Stimulated activated CD4-positive, alpha-beta T cell treated with anti-CD3 and anti-CD28 coated beads, Interleukin-4, amount 100 ng/mL, for 1 hour (primary cell): ENCODE data around the gene HS3ST3B1.
A peak's percentile ranks its signal among the peaks of the same experiment; 100 is the strongest.

Experiments used
- DNase-seq: peaks from one replicate; pipeline ENCODE4 v3.0.0-alpha.2; 2020

Gene HS3ST3B1

DNA sequence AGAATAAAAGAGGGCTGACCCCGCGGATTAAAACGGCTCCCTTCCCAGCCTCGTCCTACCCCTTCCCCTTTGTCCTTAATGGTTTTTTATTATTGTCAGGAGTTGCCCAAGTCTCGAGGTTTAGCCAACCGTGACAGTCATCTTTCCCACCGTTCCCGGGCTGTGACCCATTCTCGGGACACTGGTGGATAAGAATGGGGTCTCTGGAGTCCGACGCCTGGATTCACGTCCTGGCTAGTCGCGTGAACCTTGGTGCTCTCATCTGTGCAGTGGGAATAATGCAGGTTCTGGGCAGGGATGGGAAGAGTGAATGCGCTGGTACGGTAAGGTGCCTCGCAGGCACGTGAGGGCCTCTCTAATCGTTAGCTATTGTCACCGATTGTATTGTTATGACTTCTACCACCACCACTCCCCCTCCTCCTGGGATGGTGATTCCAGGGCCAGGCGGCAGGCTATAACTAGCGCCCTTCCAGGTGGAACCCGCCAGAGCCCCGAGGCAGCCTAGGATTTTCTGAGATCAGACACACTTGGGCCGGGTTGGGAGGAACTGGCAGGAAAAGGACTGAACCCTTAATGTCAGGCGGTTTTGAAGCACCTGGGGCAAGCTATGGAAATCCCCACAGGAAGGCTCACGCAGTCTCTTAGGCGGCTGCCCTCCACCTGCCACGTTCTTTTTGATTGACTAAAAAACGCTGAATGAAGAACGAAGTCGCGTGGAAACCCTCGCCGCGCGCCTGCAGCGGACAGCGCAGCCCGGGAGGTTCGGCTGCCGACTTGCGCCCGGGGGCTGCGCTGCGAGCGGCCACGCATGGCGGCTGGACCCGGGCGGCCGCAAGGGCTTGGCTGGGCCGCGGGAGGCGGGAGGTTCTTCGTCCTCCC lies 2.7 kb downstream of the HS3ST3B1 start:
- peak; percentile 39 for DNase-seq

DNA sequence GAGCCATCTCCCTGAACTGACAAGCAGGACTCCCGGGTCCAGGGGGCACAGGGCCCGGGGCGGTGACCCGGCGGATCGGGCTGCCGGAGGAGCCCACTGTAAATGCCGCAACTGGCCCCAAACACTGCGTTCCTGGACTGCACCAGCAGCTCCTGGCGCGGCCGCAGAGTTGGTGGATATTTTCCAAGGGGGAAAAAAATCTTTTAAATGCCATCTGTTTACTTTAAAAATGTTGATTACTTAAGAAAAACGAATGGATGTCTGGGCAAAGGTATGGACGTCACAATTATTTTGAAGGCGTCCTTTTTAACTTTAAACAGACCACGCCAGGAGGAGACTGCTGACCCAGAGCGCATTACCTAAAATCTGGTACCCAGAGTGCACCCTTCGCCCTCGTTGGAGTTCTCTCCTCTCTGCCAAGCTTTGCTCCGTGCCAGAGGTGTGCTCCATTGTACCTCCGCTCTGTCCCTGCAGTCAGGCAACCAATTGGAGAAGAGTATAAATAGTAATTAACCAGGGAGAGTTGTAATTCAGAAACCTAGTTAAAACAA lies 3.4 kb downstream of the HS3ST3B1 start:
- no peak for DNase-seq

DNA sequence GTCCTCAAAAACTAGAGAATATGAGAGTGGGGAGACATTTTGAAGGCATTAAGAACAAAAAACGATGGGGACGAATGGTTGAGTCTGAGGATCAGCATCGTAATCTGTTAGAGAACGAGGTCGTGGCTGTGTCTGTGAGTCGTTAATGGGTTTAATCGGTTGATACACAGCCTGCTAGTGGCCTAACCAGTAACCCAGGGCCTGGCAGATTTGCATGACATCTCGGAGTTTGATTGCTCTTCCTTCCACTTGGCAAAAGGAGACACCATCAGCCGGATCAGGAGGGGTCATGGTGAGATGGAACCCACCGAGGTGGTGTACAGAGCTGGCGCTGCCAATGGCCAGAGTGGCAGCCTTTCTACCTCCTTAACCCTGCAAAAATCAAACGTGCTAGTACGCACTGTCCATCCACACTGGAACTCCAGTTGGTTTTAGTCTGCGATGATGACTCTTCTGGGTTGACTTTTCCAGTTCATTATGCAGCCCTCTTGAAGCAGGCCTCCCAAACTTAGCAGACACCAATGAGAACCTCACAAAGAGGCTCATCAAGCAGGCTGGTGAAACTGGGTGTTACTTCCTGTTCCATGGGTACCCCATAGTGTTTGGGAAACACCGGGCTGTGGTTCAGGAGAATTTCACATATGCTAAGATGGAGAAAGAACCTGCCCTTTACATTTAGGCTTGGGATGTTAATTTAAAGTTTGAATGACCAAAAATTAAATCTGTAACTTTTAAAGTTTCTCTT lies 4.1 kb downstream of the HS3ST3B1 start:
- no peak for DNase-seq

GRCh38 chr17:14305785-14306496 lies 5.1 kb downstream of the HS3ST3B1 start:
- DNase-seq: no peak

DNA sequence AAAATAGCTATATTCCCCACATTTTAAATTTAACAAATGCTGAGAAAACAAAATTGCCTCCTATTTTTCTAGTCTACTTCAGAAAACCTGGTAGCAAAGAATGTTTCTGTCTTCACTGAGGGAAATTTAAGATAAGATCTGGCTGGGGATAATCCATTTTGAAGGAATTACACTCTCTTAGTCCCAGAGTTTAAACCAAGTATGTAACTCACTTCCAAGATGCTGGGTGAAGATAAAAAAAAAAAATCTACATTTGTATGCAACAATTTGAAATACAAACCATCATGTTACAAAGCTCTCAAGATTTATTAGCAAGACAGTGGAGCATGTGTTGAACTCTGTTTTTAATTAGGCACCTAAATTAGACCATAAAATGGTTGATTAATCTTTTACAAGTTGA lies 5.7 kb downstream of the HS3ST3B1 start:
- no peak for DNase-seq

DNA sequence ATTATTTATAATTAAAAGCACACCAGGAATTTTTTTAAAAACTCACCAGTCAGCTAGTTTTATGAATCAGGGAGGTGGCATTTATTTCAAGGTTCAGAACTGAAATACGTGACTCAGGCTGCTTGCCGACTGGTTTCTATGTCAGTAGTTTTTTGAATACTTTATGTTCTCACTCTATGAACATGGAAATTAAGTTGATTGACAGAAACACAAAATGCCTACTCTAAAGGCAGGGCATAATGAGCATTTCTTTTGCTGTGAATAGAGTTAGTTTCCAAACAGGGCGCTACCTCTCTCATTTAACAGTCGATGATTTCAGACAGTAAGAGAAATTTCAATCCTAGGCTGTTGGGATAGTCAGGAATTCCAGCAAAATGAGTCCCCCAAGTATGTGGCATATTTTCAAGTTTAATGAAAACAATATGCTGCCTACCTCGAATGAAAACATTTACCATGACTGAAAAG lies 6.7 kb downstream of the HS3ST3B1 start:
- no peak for DNase-seq

DNA sequence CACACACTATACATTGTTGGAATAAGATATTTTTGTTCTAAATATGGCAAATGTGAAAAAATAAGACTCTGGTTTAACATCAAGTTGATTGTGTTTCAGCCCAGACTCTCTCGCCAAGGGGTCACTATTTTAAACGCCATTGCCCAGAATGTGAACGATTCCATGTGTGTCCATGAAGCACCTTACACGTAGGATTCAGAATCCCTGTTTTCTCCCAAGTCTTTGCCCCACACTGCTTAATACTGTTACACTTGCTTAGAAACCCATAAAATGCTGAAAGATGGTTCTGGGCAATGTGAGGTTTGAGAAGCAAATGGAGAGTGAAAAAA lies 7.7 kb downstream of the HS3ST3B1 start:
- no peak for DNase-seq

DNA sequence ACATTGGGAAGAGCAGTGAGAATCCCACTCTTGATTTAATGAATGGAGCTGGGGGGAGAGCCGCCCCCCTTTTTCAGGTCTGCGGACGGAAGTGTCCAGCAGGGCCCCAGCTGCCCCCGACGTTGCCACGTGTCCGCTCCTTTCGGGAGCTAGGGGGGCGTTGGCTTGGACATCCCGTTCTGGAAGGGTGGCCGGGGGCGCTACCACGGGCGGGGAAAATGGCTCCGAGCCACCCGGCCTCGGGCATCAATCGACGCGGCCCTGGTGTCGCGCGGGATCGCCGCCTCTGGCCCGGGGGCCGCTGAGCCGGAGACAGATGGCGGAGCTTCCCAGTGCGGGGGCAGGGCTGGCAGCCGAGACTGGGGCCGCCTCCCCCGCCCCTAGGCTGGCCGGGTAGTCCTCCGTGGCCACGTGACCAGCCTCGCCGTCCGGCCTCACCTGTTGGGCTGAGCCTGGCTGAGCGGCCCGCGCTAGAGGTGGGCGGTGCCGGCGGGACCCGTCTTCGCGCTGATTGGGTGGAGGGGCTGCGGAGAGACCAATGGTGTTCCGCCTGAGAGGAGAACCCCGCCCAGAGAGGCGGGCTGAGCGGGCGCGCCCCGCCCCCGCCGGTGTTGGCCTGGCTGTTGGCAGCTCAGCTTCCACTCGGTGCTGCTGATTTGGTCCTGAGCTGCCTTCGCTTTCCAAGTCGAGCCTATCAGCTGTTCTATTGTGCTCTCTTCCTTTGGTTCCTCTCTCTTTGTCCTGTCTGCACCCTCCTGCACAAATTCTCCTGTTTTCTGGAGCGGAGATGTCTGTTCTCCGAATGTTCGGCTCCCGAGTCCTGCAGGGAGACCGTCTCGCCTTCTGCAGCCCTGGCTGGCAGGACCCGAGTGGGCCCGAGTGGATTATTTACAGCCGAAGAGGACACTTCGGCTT lies 8.3 kb downstream of the HS3ST3B1 start:
- peak; percentile 91 for DNase-seq

GRCh38 chr17:14310101-14310500 lies 9.2 kb downstream of the HS3ST3B1 start:
- no peak for DNase-seq

DNA sequence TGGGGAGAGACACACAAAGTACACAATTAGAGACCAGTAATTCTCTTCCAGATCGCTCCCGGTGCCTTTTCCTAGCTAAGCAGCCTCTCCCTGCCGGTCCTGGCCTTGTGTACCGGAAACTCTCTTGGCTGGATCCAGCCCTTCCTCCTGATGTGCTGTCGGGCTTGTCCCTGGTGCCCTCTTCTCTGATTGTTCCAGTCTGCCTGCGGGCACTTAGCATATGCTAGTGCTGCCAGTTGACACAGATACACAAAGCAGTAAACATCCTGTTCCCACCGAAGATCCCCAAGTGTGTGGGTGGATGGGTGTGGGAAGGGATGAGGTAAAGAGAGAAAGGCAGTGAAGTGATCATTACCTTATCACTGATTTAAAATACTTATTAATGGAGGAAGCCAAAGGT lies 9.7 kb downstream of the HS3ST3B1 start:
- DNase-seq: no peak

- no peak for DNase-seq
These were observed 10.4 kb downstream of the HS3ST3B1 start for GRCh38 chr17:14311186-14311705.

DNA sequence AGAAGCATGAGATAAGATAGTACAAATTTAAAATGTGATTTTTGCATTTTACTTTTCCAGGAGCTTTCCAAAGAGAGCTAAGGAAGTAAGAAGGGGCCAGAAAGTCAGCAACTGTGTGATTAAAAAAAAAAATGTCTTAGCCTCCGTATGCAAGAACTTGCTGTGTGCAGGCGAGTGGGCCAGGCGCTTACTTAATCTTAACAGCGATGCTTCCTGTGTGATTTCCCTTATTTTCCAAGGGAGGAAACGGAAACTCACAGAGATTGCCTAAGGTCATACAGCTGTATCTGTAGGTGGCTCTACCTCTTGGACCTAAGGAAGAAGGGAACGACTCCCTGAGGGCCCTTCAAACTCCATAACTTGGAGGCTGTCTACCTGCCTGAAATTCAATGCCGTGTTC lies 11.1 kb downstream of the HS3ST3B1 start:
- no peak for DNase-seq

DNA sequence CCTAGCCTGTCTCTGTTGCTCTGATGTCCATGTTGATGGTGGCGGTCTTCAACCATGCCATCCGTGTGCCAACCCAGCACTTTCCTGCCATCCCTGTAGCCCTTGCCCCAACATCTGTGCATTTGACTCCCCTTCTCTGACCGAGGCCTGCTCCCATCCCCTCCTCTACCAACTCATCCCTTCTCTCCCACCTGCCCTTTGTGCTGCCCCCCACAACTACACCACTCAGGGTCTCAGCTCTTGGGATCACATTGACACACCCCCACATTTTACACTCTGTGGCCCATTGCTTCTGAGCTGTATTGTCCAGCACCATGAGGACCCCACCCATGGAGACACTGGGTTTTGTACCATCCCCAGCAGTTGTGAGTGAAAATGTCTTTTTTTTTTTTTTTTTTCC lies 11.6 kb downstream of the HS3ST3B1 start:
- no peak for DNase-seq

DNA sequence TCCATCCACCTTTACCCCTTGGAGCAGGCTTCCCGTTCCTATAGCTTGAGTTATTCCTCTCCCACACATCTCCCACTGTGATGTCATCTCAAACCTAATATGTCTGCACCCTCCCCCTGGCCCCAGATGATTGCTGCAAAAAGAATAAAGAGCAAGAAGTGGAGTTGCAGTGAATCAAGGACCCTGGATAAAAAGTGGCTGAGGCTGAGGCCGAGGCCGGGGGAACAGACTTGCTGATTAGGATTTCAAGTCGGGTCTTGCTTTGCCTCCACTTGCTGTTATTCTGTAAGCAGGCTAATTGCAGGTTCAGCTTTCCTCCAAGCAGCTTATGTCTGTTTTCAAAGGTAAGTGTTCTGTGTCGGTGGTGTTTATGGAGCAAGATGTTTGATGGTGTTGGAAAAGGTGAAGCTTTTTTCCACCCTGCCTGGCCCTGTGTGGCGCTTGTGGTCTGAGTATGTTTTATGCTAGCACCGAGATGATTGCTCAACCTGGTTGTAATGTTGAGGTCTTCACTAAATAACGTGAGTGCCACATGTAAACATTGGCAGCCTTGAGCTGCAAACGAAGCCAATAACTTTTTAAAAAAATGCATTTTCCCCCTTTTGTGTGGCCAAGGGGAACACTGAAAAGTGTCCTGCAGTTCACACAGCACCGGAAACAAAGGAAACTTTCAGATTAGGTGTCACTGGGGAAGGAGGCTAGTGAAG lies 15.4 kb downstream of the HS3ST3B1 start:
- DNase-seq: no peak

- DNase-seq: no peak
These were observed 16.5 kb downstream of the HS3ST3B1 start for GRCh38 chr17:14317383-14317782.

DNA sequence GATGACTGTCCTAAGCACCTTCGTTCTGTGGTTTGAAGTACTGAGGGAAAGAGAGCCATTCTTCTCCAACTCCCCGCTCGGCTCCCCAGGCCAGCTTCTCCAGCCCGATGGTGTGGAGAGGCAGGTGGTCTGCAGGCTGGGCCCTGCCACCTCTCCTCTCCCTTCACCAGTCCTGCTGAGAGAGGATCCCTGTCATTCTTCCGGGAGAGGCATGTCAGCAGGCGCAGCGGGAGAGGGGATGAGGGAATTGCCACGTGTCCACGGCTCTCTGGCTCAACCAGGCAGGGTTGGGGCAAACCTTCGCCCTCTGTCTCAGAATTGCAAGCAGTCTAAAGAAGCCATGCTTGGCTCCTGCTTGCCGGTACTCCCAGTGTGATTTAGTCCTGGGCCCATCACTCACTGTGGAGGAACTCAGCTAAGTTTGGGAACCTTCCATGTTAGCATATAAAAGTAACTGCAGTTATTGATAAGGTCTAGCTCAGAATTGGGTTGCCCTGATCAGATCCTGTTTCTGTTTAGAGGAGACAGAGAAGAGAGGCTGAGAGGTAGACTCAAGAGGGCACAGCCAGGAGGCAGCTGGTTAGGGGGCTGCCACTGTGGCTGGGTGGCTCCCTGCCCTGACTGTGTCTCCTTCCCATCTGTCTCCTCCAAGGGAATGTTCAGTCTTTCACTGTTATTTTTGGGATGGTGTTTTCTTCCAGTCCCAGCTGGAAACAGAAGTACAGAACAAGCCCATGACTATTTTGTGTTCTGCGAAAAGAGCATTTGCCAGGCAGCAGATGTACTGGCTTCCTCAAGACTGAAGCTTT lies 17.4 kb downstream of the HS3ST3B1 start:
- no peak for DNase-seq

- DNase-seq: no peak
These were observed 18.0 kb downstream of the HS3ST3B1 start for GRCh38 chr17:14318918-14319205.

DNA sequence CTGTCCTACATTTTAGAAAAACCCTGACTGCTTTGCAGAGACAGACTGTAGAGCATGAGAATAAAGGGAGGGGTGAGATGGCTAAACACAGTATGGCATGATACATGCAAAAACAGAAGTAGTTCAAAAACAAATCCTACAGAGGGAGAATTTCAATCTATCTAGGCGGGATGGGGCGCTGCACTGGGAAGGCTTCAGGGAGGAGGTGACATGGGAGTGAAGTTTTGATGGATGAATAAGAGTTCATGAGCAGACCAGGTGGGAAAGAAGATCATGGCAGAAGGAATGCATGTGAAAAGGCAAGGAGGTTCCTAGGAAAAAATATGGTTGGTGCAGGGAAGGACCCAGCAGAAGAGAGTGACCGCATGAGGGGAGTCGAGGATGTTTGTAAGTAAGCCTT lies 19.2 kb downstream of the HS3ST3B1 start:
- DNase-seq: no peak

- DNase-seq: no peak
These were observed 20.0 kb downstream of the HS3ST3B1 start for GRCh38 chr17:14320734-14321475.

DNA sequence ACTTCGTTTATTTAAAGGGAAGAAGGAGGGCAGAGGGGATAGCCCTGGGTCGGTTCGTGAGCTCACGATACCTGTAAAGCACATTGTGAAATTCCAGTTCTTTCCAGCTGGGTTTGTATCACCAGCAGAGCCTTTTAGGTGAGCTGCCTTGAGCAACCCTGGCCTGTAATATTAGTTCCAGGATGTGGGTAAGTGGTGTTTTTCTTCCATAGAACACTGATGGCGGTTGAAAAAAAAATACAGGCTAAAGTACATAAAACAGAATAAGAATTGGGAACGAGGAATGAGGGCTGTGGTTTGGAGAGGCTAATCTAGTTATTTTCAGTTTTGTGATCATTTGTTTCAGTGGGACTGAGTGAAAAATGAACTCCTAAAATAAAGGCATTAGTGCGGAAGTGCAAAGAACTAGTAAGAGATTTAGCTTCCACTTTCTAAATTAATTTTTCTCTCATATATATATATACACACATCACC lies 20.6 kb downstream of the HS3ST3B1 start:
- DNase-seq: no peak
